ENCODE data around the gene CUEDC1. TPM values are rescaled to one million over a fixed set of nuclear protein-coding genes. Genes with fewer than 3 reads are reported as not detected.

The CUEDC1 gene
- total and polyA plus RNA-seq, 2 of the 13 experiments (the other 11 are each of a cell fraction or from before 2014, with no cell fraction given), result 7.4 to 12.9 TPM

GRCh38 chr17:57855391-57856035 lies 99.7 kb downstream of the CUEDC1 start (continued):
- peak; percentile 43; the same call in 1 of the 2 replicates for TF ChIP-seq HIC2 (CRISPR knock-in tag; IDR thresholded peaks at IDR 0.05; ENCODE audit: low read depth)
- no peak for TF ChIP-seq LCORL (IDR thresholded peaks at IDR 0.05)
- TF ChIP-seq LCORL (CRISPR knock-in tag; IDR thresholded peaks at IDR 0.05), result peak; percentile 71; the same call in 1 of the 2 replicates
- TF ChIP-seq ZXDC (CRISPR knock-in tag; IDR thresholded peaks at IDR 0.05), result no peak
- no peak; the same call in 1 of the 2 replicates for TF ChIP-seq YEATS4 (CRISPR knock-in tag; IDR thresholded peaks at IDR 0.05; ENCODE audit: borderline replicate concordance)
- TF ChIP-seq CEBPZ (IDR thresholded peaks at IDR 0.05; ENCODE audit: low read length), result no peak
- TF ChIP-seq SOX6 (IDR thresholded peaks at IDR 0.05), result no peak
- peak; percentile 85 for TF ChIP-seq SOX6 (CRISPR knock-in tag; IDR thresholded peaks at IDR 0.05)
- TF ChIP-seq PAX8 (CRISPR knock-in tag; IDR thresholded peaks at IDR 0.05; ENCODE audit: borderline replicate concordance), result 0 out of 2 replicates have a peak, but pooled peaks have one; percentile 21
- TF ChIP-seq MATR3 (CRISPR knock-in tag; IDR thresholded peaks at IDR 0.05), result no peak
- TF ChIP-seq CENPX (CRISPR knock-in tag; IDR thresholded peaks at IDR 0.05), result no peak
- TF ChIP-seq ZFP36L1 (CRISPR knock-in tag; IDR thresholded peaks at IDR 0.05), result peak; percentile 67; the same call in 1 of the 2 replicates
- TF ChIP-seq ZNF687 (CRISPR knock-in tag; IDR thresholded peaks at IDR 0.05), result peak; percentile 49; the same call in 1 of the 2 replicates
- no peak for TF ChIP-seq MNT (IDR thresholded peaks at IDR 0.05)
- TF ChIP-seq ZNF335 (CRISPR knock-in tag; IDR thresholded peaks at IDR 0.05), result peak; percentile 70
- TF ChIP-seq TAF1 (CRISPR knock-in tag; IDR thresholded peaks at IDR 0.05), result peak; percentile 21; the same call in 1 of the 2 replicates

All from HepG2 (cell line).